Ectodermal cell (in vitro differentiated cells): ENCODE data around the gene IL9R.
"Not testable (repeated sequence)": the region's sequence is repeated elsewhere in the genome, so short reads cannot be mapped to it uniquely, and the experiment has no call there.

Experiments
- H3K27ac ChIP-seq: 2 replicates; pipeline ENCODE4 v1.7.0; 2013; ENCODE audit warnings: mild to moderate bottlenecking, low read depth, low read length; ENCODE audit not compliant: insufficient read depth, poor library complexity, severe bottlenecking
- H3K27me3 ChIP-seq: 2 replicates; pipeline ENCODE4 v1.7.0; 2013; ENCODE audit warnings: mild to moderate bottlenecking, low read length; ENCODE audit not compliant: insufficient read depth, control insufficient read depth, poor library complexity, severe bottlenecking
- H3K36me3 ChIP-seq: one replicate; pipeline ENCODE4 v1.7.0; 2013; ENCODE audit warnings: low read length; ENCODE audit not compliant: control insufficient read depth, insufficient read depth
- H3K4me1 ChIP-seq: one replicate; pipeline ENCODE4 v1.7.0; 2013; ENCODE audit warnings: low read length; ENCODE audit not compliant: control insufficient read depth, insufficient read depth
- H3K4me3 ChIP-seq: 2 replicates; pipeline ENCODE4 v1.7.0; 2013; ENCODE audit warnings: low read depth, low read length, control low read depth; ENCODE audit not compliant: insufficient read depth
- H3K9me3 ChIP-seq: 2 replicates; pipeline ENCODE4 v1.7.0; 2013; ENCODE audit warnings: mild to moderate bottlenecking, low read length, moderate library complexity; ENCODE audit not compliant: control insufficient read depth
- WGBS, 2 experiments: methylation state at CpG; one replicate each; pipeline ENCODE4 v1.1.7; 2013; ENCODE audit warnings: missing lambda C conversion rate in 2 of 2; 5-methylcytosine and 5-hydroxymethylcytosine counted together

The IL9R gene

GRCh38 chrX:155995321-155995875 lies 2.1 kb upstream of the IL9R start:
- Histone ChIP-seq H3K27ac (no peak overlapping the region), H3K4me1 (no peaks in the 10 kb centered on the region), H3K27me3 (no peaks in the 10 kb centered on the region), H3K4me3 (no peak overlapping the region), H3K9me3 (peaks cover 4% of the 10 kb centered on the region), H3K36me3 (no peaks in the 10 kb centered on the region)

GRCh38 chrX:155998116-155998515 lies 620 bp downstream of the IL9R start:
- H3K27me3 ChIP-seq, result no peaks in the 10 kb centered on the region
- H3K4me1 ChIP-seq, result no peaks in the 10 kb centered on the region
- no peaks in the 10 kb centered on the region for H3K36me3 ChIP-seq
- no peaks in the 10 kb centered on the region for H3K9me3 ChIP-seq
- no peak overlapping the region for H3K4me3 ChIP-seq
- no peak overlapping the region for H3K27ac ChIP-seq
- WGBS, 2 experiments, result 62 to 66% methylated on average over 1 of the region's 1 CpG

- no peaks in the 10 kb centered on the region for H3K36me3 ChIP-seq
- no peaks in the 10 kb centered on the region for H3K9me3 ChIP-seq
- H3K4me1 ChIP-seq, result no peaks in the 10 kb centered on the region
- H3K4me3 ChIP-seq, result no peak overlapping the region
- WGBS, 2 experiments, result 77 to 82% methylated on average over 9 of the region's 9 CpGs
- H3K27ac ChIP-seq, result no peak overlapping the region
- no peaks in the 10 kb centered on the region for H3K27me3 ChIP-seq
These were observed 1.4 kb downstream of the IL9R start for GRCh38 chrX:155998761-155999510.

- H3K9me3 ChIP-seq, H3K27me3 ChIP-seq: not testable (repeated sequence)
- 79 to 89% methylated on average over 6 of the region's 9 CpGs for WGBS, 2 experiments
These were observed 2.3 kb downstream of the IL9R start for GRCh38 chrX:155999751-156000150.

GRCh38 chrX:156000361-156000926 lies 2.9 kb downstream of the IL9R start:
- Histone ChIP-seq H3K9me3 (no peaks in the 10 kb centered on the region), H3K4me1 (no peaks in the 10 kb centered on the region), H3K36me3 (no peaks in the 10 kb centered on the region), H3K4me3 (no peak overlapping the region), H3K27ac (no peak overlapping the region), H3K27me3 (no peaks in the 10 kb centered on the region)
- 79 to 83% methylated on average over 5 of the region's 5 CpGs for WGBS, 2 experiments

More at GRCh38 chrX:155999751-156000150, 2.3 kb downstream of the IL9R start:
- not testable (repeated sequence) for H3K36me3 ChIP-seq, H3K4me1 ChIP-seq, H3K27ac ChIP-seq, H3K4me3 ChIP-seq

GRCh38 chrX:156001001-156001666 lies 3.6 kb downstream of the IL9R start:
- 81 to 84% methylated on average over 12 of the region's 12 CpGs for WGBS, 2 experiments
- H3K27ac ChIP-seq, result no peak overlapping the region
- H3K9me3 ChIP-seq, result no peaks in the 10 kb centered on the region
- H3K4me3 ChIP-seq, result no peak overlapping the region
- no peaks in the 10 kb centered on the region for H3K27me3 ChIP-seq
- no peaks in the 10 kb centered on the region for H3K4me1 ChIP-seq
- no peaks in the 10 kb centered on the region for H3K36me3 ChIP-seq

- H3K27me3 ChIP-seq, result no peaks in the 10 kb centered on the region
- H3K27ac ChIP-seq, result no peak overlapping the region
- H3K4me3 ChIP-seq, result no peak overlapping the region
- no peaks in the 10 kb centered on the region for H3K4me1 ChIP-seq
- WGBS, 2 experiments, result 79 to 80% methylated on average over 6 of the region's 6 CpGs
- no peaks in the 10 kb centered on the region for H3K9me3 ChIP-seq
- H3K36me3 ChIP-seq, result no peaks in the 10 kb centered on the region
These were observed 4.1 kb downstream of the IL9R start for GRCh38 chrX:156001667-156002021.

GRCh38 chrX:156002507-156002906 lies 5.0 kb downstream of the IL9R start:
- Histone ChIP-seq H3K27me3 (no peaks in the 10 kb centered on the region), H3K9me3 (no peaks in the 10 kb centered on the region), H3K4me3 (no peak overlapping the region), H3K4me1 (no peaks in the 10 kb centered on the region), H3K36me3 (no peaks in the 10 kb centered on the region), H3K27ac (no peak overlapping the region)
- 83 to 86% methylated on average over 3 of the region's 3 CpGs for WGBS, 2 experiments

GRCh38 chrX:156003486-156004185 lies 6.1 kb downstream of the IL9R start:
- Histone ChIP-seq H3K9me3 (no peaks in the 10 kb centered on the region), H3K27me3 (no peaks in the 10 kb centered on the region), H3K36me3 (no peaks in the 10 kb centered on the region), H3K4me1 (no peaks in the 10 kb centered on the region), H3K4me3 (no peak overlapping the region), H3K27ac (no peak overlapping the region)
- 85 to 86% methylated on average over 14 of the region's 14 CpGs for WGBS, 2 experiments

- Histone ChIP-seq H3K27me3 (no peaks in the 10 kb centered on the region), H3K9me3 (no peaks in the 10 kb centered on the region), H3K4me1 (no peaks in the 10 kb centered on the region), H3K27ac (no peak overlapping the region), H3K4me3 (no peak overlapping the region), H3K36me3 (no peaks in the 10 kb centered on the region)
- WGBS, 2 experiments, result 62 to 71% methylated on average over 2 of the region's 2 CpGs
These were observed 6.8 kb downstream of the IL9R start for GRCh38 chrX:156004256-156004655.
